Endothelial cell of umbilical vein (primary cell): ENCODE data around the gene MOB2. TPM values are rescaled to one million over a fixed set of nuclear protein-coding genes. Genes with fewer than 3 reads are reported as not detected.

ENCODE experiments used
- BruUV-seq: library from RNA; stranded (reverse); fragments of 400-500 nt; replicated peaks from 2 replicates; lab custom pipeline; 2021; lab: Mats Ljungman, UMichigan
- CTCF ChIA-PET: fragments of 300-600, 350-600 bp; sonication (Branson Sonifier 250); formaldehyde crosslinking; loops from one replicate; lab custom pipeline; 2021; ENCODE audit warnings: antibody characterized with exemption, inconsistent platforms; lab: Charles Lee
- POLR2A ChIA-PET: fragments of 300-600, 350-600 bp; sonication (Branson Sonifier 250); formaldehyde crosslinking; loops from one replicate; lab custom pipeline; 2021; ENCODE audit warnings: antibody characterized with exemption, inconsistent platforms; lab: Charles Lee
- DNase-seq: peaks from one replicate; pipeline ENCODE4 v3.0.0-alpha.2; 2011; ENCODE audit warnings: low read depth, low spot score
- FAIRE-seq: peaks from 2 replicates; lab custom pipeline; 2011; peaks lifted over from hg19 to GRCh38; lab: Jason Lieb, UNC
- H2AFZ ChIP-seq: 2 replicates; pipeline ENCODE4 v1.6.0; 2012; ENCODE audit warnings: low read depth, low read length, control low read depth, inconsistent platforms
- H3K27ac ChIP-seq: 2 replicates; pipeline ENCODE4 v1.5.1; 2011; ENCODE audit warnings: low read depth, mild to moderate bottlenecking, control low read depth, low read length, moderate library complexity; ENCODE audit not compliant: insufficient read depth
- H3K27me3 ChIP-seq, 2 experiments: 2 replicates each; pipeline versions ENCODE4 v1.6.0 to v1.6.1; 2011; ENCODE audit warnings: low read length in 2 of 2, mixed read lengths in 1 of 2; ENCODE audit not compliant: control insufficient read depth in 2 of 2, insufficient read depth in 2 of 2
- H3K36me3 ChIP-seq, 2 experiments: 2 replicates in 1 of 2; 3 replicates in 1 of 2; pipeline ENCODE4 v1.5.1; 2011; ENCODE audit warnings: low read length in 2 of 2, mild to moderate bottlenecking in 1 of 2, moderate library complexity in 1 of 2; ENCODE audit not compliant: control insufficient read depth in 2 of 2, insufficient read depth in 2 of 2; ENCODE audit errors: extremely low read depth in 1 of 2
- H3K4me1 ChIP-seq: 3 replicates; pipeline ENCODE4 v1.5.1; 2011; ENCODE audit warnings: mild to moderate bottlenecking, low read length; ENCODE audit not compliant: control insufficient read depth, insufficient read depth; ENCODE audit errors: extremely low read depth
- H3K4me2 ChIP-seq: 2 replicates; pipeline ENCODE4 v1.6.1; 2011; ENCODE audit warnings: low read length, control low read depth, mixed read lengths; ENCODE audit not compliant: insufficient read depth
- H3K4me3 ChIP-seq, 3 experiments: fragments of 200-600 bp in 1 of 3; sonication (generic), shearing (Covaris generic) in 1 of 3; replicated peaks in 1 of 3; 2 replicates each; pipeline ENCODE4 v1.5.1; 2011 to 2016; ENCODE audit warnings: control low read depth in 3 of 3, low read length in 3 of 3, mild to moderate bottlenecking in 2 of 3, inconsistent platforms in 1 of 3, low read depth in 1 of 3, moderate library complexity in 1 of 3; ENCODE audit not compliant: insufficient read depth in 1 of 3
- H3K79me2 ChIP-seq: 2 replicates; pipeline ENCODE4 v1.6.0; 2012; ENCODE audit warnings: low read length, inconsistent platforms; ENCODE audit not compliant: control insufficient read depth, insufficient read depth
- H3K9ac ChIP-seq: replicated peaks from 2 replicates; pipeline ENCODE3; 2011; ENCODE audit warnings: low read length, control low read depth; ENCODE audit not compliant: insufficient read depth; ENCODE audit errors: extremely low read depth
- H3K9me1 ChIP-seq: replicated peaks from 3 replicates; pipeline ENCODE4 v1.6.0; 2011; ENCODE audit warnings: mild to moderate bottlenecking, low read length; ENCODE audit not compliant: control insufficient read depth, insufficient read depth; ENCODE audit errors: extremely low read depth
- H3K9me3 ChIP-seq: replicated peaks from 2 replicates; pipeline ENCODE4 v1.5.1; 2012; ENCODE audit warnings: low read length, inconsistent platforms; ENCODE audit not compliant: control insufficient read depth, insufficient read depth
- H4K20me1 ChIP-seq: replicated peaks from 2 replicates; pipeline ENCODE3; 2011; ENCODE audit warnings: mild to moderate bottlenecking, low read length; ENCODE audit not compliant: control insufficient read depth, insufficient read depth; ENCODE audit errors: extremely low read depth
- EZH2 ChIP-seq: IDR thresholded peaks from 2 replicates; pipeline ENCODE4 v1.6.1; 2012; ENCODE audit warnings: borderline replicate concordance, low read depth, mild to moderate bottlenecking, moderate library complexity, low read length, inconsistent platforms; ENCODE audit not compliant: severe bottlenecking
- FOS ChIP-seq: IDR thresholded peaks from 2 replicates; pipeline ENCODE4 v1.6.1; 2011; ENCODE audit warnings: mild to moderate bottlenecking, low read length, moderate library complexity, borderline replicate concordance; ENCODE audit not compliant: insufficient read depth
- GATA2 ChIP-seq: IDR thresholded peaks from 2 replicates; pipeline ENCODE4 v1.7.0; 2011; ENCODE audit warnings: low read depth, mild to moderate bottlenecking, moderate library complexity, mixed read lengths, low read length; ENCODE audit not compliant: insufficient read length, insufficient read depth
- JUN ChIP-seq: IDR thresholded peaks from 2 replicates; pipeline ENCODE4 v1.6.1; 2011; ENCODE audit warnings: borderline replicate concordance, low read depth; ENCODE audit not compliant: insufficient read length, insufficient read depth
- MYC ChIP-seq: IDR thresholded peaks from one replicate; pipeline ENCODE4 v1.6.1; 2011; ENCODE audit warnings: mild to moderate bottlenecking, low read depth, low read length
- POLR2A ChIP-seq: IDR thresholded peaks from 2 replicates; pipeline ENCODE4 v1.6.1; 2012; ENCODE audit warnings: low read depth, mild to moderate bottlenecking, control low read depth, low read length
- POLR2AphosphoS5 ChIP-seq: IDR thresholded peaks from 2 replicates; pipeline ENCODE4 v1.6.1; 2012; ENCODE audit warnings: low read depth, mild to moderate bottlenecking, control low read depth, low read length, moderate library complexity; ENCODE audit not compliant: insufficient read depth
- dilution Hi-C: fragments of 300-500 bp; cut with MboI; formaldehyde crosslinking; loops from one replicate; pipeline ENCODE4 v1.15.0; 2019; ENCODE audit warnings: low sequenced_read_pairs; ENCODE audit not compliant: extremely low pct_ligation_motif_present
- intact Hi-C: fragments of 100-400 bp; cut with micrococcal nuclease; formaldehyde crosslinking; loops from one replicate; pipeline ENCODE4 v1.10.0; 2022
- polyA plus RNA-seq, 4 experiments: library from polyadenylated mRNA; depleted of rRNA in 3 of 4; stranded (reverse) in 3 of 4; unstranded in 1 of 4; fragments of >200 nt; gene quantifications; 2 replicates each; pipeline versions ENCODE4 v1.2.1 to v1.2.3, GENCODE V29; 2011 to 2012; ENCODE audit warnings: missing spikeins in 1 of 4
- total RNA-seq: library from RNA; stranded (reverse); gene quantifications from 2 replicates; pipeline ENCODE4 v1.2.3, GENCODE V29; 2021
- TF ChIP-seq, protein P1 (sequence below): IDR thresholded peaks from 2 replicates; pipeline ENCODE4 v1.6.1; 2011; ENCODE audit not compliant: insufficient read depth, insufficient read length
- TF ChIP-seq, protein P2 (sequence below), 2 donors: IDR thresholded peaks; 1 replicate in 1 of 2; 2 replicates in 1 of 2; pipeline ENCODE4 v1.5.1; 2011; ENCODE audit warnings: low read length in 2 of 2, mild to moderate bottlenecking in 2 of 2, moderate library complexity in 2 of 2, control low read depth in 1 of 2, inconsistent platforms in 1 of 2, low read depth in 1 of 2; ENCODE audit not compliant: insufficient read depth in 1 of 2; ENCODE audit errors: extremely low read depth in 1 of 2

Gene MOB2
- total and polyA plus RNA-seq, 2 donors (not counting 3 experiments of a cell fraction or from before 2014, with no cell fraction given), result 38.2 to 50.6 TPM

DNA sequence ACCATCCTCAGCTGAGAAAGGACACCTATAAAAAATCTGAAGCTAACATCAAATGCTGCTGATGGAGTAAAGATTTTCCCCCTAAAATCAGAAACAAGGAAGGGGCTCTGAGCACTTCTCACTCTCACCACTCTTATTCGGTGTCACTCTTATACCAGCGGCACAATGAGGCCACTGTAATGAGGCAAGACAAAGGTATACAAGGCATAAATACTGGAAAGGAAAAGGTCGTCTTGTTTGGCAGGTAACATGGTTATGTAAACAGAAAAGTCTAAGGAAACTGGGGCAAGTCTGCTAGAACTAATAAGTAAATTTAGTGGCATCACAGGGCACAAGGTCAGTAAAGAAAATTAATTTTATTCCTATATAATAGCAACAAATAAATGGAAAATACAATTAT is 8.1 kb upstream of the MOB2 start:
- H4K20me1 ChIP-seq, result peaks cover 19% of the 10 kb centered on the region
- dilution Hi-C loops (no loop called here), intact Hi-C loops (no loop called here)
- no peak overlapping the region for H3K9ac ChIP-seq
- H3K79me2 ChIP-seq, result peaks cover 37% of the 10 kb centered on the region
- no peak for DNase-seq
- no peaks in the 10 kb centered on the region for H3K36me3 ChIP-seq
- ChIA-PET CTCF (no interaction called here), POLR2A (no interaction called here)
- no peak overlapping the region for H2AFZ ChIP-seq
- no peak overlapping the region for H3K27ac ChIP-seq
- no peaks in the 10 kb centered on the region for H3K9me1 ChIP-seq
- peaks cover 10% of the 10 kb centered on the region for H3K4me1 ChIP-seq
- H3K9me3 ChIP-seq, result no peaks in the 10 kb centered on the region
- no TSS peak for BruUV-seq
- FAIRE-seq, result no peak
- no peak overlapping the region for H3K4me3 ChIP-seq
- no peaks in the 10 kb centered on the region for H3K27me3 ChIP-seq
- no peak overlapping the region for H3K4me2 ChIP-seq
- TF ChIP-seq GATA2, result no peak
- TF ChIP-seq, protein P1, sequence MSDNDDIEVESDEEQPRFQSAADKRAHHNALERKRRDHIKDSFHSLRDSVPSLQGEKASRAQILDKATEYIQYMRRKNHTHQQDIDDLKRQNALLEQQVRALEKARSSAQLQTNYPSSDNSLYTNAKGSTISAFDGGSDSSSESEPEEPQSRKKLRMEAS, result no peak

DNA sequence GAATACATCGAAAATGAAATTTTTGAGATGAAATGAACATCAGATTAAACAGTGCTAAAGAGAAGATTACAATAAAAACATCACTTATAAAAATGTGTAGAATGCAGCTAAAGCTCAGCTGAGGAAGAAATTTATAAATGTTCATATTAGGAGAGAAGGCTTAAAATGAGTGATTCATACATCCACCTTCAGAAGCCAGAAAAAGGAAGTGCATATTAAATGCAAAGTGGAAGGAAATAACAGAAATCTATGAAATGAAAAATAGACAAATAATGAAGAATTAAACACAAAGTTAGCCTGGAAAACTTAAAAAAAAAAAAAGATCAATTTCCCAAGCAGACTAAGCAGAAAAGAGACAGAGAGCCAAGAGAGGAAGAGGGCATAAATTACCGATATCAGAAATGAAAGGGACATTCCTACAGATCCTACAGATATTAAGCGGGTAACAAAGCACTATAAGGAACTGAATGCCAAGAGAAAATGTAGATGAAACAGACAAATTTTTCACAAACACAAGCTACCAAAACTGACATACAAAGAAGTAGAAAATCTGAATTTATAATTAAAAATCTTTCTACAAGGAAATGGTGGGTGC is 7.2 kb upstream of the MOB2 start:
- BruUV-seq, result no TSS peak
- Histone ChIP-seq H3K4me3 (no peak overlapping the region), H3K4me2 (no peak overlapping the region), H3K9me1 (no peaks in the 10 kb centered on the region), H3K79me2 (peaks cover 35% of the 10 kb centered on the region), H3K4me1 (peaks cover 10% of the 10 kb centered on the region), H3K9ac (no peak overlapping the region), H4K20me1 (peaks cover 19% of the 10 kb centered on the region), H2AFZ (no peak overlapping the region), H3K27me3 (no peaks in the 10 kb centered on the region), H3K27ac (no peak overlapping the region), H3K9me3 (no peaks in the 10 kb centered on the region), H3K36me3 (no peaks in the 10 kb centered on the region)
- peak; percentile 12 for DNase-seq
- ChIA-PET POLR2A (no interaction called here), CTCF (interaction anchor here (1.3 kb wide), 1 partner anchor 36 kb away, joined by 3 read pairs; no protein-coding TSS in a partner anchor)
- FAIRE-seq, result no peak
- TF ChIP-seq GATA2, result no peak
- no peak for TF ChIP-seq EZH2
- TF ChIP-seq, protein P1, result no peak
- TF ChIP-seq, protein P2, sequence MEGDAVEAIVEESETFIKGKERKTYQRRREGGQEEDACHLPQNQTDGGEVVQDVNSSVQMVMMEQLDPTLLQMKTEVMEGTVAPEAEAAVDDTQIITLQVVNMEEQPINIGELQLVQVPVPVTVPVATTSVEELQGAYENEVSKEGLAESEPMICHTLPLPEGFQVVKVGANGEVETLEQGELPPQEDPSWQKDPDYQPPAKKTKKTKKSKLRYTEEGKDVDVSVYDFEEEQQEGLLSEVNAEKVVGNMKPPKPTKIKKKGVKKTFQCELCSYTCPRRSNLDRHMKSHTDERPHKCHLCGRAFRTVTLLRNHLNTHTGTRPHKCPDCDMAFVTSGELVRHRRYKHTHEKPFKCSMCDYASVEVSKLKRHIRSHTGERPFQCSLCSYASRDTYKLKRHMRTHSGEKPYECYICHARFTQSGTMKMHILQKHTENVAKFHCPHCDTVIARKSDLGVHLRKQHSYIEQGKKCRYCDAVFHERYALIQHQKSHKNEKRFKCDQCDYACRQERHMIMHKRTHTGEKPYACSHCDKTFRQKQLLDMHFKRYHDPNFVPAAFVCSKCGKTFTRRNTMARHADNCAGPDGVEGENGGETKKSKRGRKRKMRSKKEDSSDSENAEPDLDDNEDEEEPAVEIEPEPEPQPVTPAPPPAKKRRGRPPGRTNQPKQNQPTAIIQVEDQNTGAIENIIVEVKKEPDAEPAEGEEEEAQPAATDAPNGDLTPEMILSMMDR (IDR thresholded peaks at IDR 0.05; ENCODE audit: extremely low read depth in 1 of 2, insufficient read depth in 1 of 2, low read depth in 1 of 2, low read length in 2 of 2), result no peak
- no peak for TF ChIP-seq POLR2A
- TF ChIP-seq JUN, result no peak
- no peak for TF ChIP-seq POLR2AphosphoS5
- TF ChIP-seq MYC, result no peak
- TF ChIP-seq FOS, result no peak
- dilution Hi-C loops (no loop called here), intact Hi-C loops (no loop called here)
